ENCODE measurements around the gene KRTAP5-2.
A peak's percentile ranks its signal among the peaks of the same experiment; 100 is the strongest.

Gene KRTAP5-2

DNA sequence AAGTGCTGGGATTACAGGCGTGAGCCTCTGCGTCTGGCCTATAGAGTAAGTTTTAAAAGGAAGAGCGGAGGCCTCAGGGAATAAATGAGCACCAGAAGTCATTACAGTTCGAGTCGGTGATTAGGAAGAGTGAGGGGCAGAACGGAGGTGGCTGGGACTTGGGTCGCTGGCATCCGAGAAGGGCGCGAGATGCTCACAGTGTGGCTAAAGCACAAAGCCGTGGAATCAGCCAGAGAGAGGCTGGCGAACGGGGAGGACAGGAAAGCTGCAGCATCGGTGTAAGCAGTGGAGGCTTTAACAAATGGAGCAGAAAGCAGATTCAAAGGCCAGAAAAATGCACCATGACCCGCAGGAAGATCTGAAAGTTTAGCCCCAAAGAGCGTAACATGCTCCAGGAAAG, 26.5 kb upstream of the KRTAP5-2 start:
- no CpG with 5 or more reads among the region's 16 CpGs for WGBS (ENCODE audit: extremely low coverage, insufficient coverage, low lambda C conversion rate)
- no peak overlapping the region for H3K18ac ChIP-seq (ENCODE audit: low read length)
- no peak overlapping the region for H2BK5ac ChIP-seq (ENCODE audit: low read length)
- H3K79me2 ChIP-seq (ENCODE audit: control insufficient read depth, insufficient read depth, low read length) = no peaks in the 10 kb centered on the region
- no peak overlapping the region for H3K4me2 ChIP-seq (ENCODE audit: low read length)
- no peak overlapping the region for H3K23ac ChIP-seq (ENCODE audit: low read length)
- H2BK120ac ChIP-seq (ENCODE audit: low read depth, low read length) = no peak overlapping the region
- H4K5ac ChIP-seq (ENCODE audit: low read length) = no peak overlapping the region
- H2BK15ac ChIP-seq (replicated peaks; ENCODE audit: low read depth) = no peak overlapping the region
- H3K79me1 ChIP-seq (ENCODE audit: low read length) = no peaks in the 10 kb centered on the region
- H3K36me3 ChIP-seq (ENCODE audit: control insufficient read depth, insufficient read depth, low read length) = no peaks in the 10 kb centered on the region
- no peaks in the 10 kb centered on the region for H3K4me1 ChIP-seq (ENCODE audit: control insufficient read depth, low read depth, low read length)
- no peak overlapping the region for H3K27ac ChIP-seq (ENCODE audit: low read depth, low read length)
- H3K9ac ChIP-seq (ENCODE audit: low read length) = no peak overlapping the region
- H3K27me3 ChIP-seq (ENCODE audit: insufficient read depth, low read length, poor library complexity) = no peaks in the 10 kb centered on the region
- no peak overlapping the region for H3K56ac ChIP-seq (ENCODE audit: low read length)
- no peak overlapping the region for H3K4ac ChIP-seq (ENCODE audit: low read depth, low read length)
- no peak overlapping the region for H3K4me3 ChIP-seq (ENCODE audit: low read length)
- no peak overlapping the region for H2AK5ac ChIP-seq (ENCODE audit: low read length)
- H4K8ac ChIP-seq (ENCODE audit: low read depth, low read length) = no peak overlapping the region
- DNase-seq = no peak

DNA sequence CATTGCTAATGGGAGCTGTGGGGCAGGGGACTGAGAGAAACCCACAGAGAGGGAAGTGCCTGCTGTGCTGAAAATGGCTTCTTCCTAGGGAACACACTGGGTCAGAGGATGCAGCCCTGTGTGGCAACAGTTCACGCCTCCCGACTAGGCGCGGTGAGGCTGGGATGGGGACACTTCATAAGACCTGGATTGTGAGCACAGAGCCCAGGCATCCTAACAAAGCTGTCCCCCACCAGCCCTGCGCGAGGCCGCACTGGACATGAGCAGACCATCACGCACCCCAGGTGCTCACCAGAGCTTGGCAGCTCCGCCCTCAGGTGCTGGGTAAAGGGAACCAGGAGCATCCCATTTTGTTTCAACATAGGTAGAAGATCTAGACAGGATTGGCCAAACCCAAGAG, 25.6 kb upstream of the KRTAP5-2 start:
- Histone ChIP-seq H3K4ac (ENCODE audit: low read depth, low read length) (no peak overlapping the region), H3K23ac (ENCODE audit: low read length) (no peak overlapping the region), H3K4me3 (ENCODE audit: low read length) (no peak overlapping the region), H2AK5ac (ENCODE audit: low read length) (no peak overlapping the region), H3K18ac (ENCODE audit: low read length) (no peak overlapping the region), H3K79me1 (ENCODE audit: low read length) (no peaks in the 10 kb centered on the region), H2BK15ac (replicated peaks; ENCODE audit: low read depth) (no peak overlapping the region), H3K9ac (ENCODE audit: low read length) (no peak overlapping the region), H2BK120ac (ENCODE audit: low read depth, low read length) (no peak overlapping the region), H3K36me3 (ENCODE audit: control insufficient read depth, insufficient read depth, low read length) (no peaks in the 10 kb centered on the region), H3K4me2 (ENCODE audit: low read length) (no peak overlapping the region), H4K5ac (ENCODE audit: low read length) (no peak overlapping the region), H3K4me1 (ENCODE audit: control insufficient read depth, low read depth, low read length) (no peaks in the 10 kb centered on the region), H3K27me3 (ENCODE audit: insufficient read depth, low read length, poor library complexity) (no peaks in the 10 kb centered on the region), H3K27ac (ENCODE audit: low read depth, low read length) (no peak overlapping the region), H3K79me2 (ENCODE audit: control insufficient read depth, insufficient read depth, low read length) (no peaks in the 10 kb centered on the region), H4K8ac (ENCODE audit: low read depth, low read length) (no peak overlapping the region), H3K56ac (ENCODE audit: low read length) (no peak overlapping the region), H2BK5ac (ENCODE audit: low read length) (no peak overlapping the region)
- WGBS (ENCODE audit: extremely low coverage, insufficient coverage, low lambda C conversion rate) = no CpG with 5 or more reads among the region's 9 CpGs
- DNase-seq = peak; percentile 38

DNA sequence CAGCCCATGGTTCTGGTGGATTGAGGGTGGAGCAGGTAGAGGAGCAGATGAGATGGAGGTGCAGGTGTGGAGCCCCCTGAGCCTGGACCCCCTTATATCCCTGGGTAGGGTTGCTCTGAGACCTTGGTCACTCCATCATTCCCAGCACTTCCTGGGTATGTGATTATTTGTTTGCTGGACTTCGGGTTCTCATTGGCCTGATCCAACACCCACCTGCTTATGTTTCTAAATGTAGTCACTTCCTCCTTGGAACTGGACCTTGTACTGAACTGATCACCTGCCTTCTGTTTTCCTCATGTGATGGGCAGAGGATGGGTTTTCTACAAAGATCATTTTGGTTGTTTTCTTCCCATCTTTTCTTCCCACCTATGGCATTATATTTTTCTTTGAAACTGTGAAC, 24.0 kb upstream of the KRTAP5-2 start, which contains the start of gene KRTAP5-4:
TSS of gene KRTAP5-4 (minus strand) at position 53 of the 400 bp plus-strand sequence. CDS start at position 8, 45 bp downstream.
- Histone ChIP-seq H3K4me2 (ENCODE audit: low read length) (no peak within 1 kb of the TSS), H4K8ac (ENCODE audit: low read depth, low read length) (no peak within 1 kb of the TSS), H3K79me2 (ENCODE audit: control insufficient read depth, insufficient read depth, low read length) (no peaks in the 10 kb centered on the region), H3K56ac (ENCODE audit: low read length) (no peak within 1 kb of the TSS), H3K9ac (ENCODE audit: low read length) (no peak within 1 kb of the TSS), H3K27me3 (ENCODE audit: insufficient read depth, low read length, poor library complexity) (no peaks in the 10 kb centered on the region), H2BK5ac (ENCODE audit: low read length) (no peak within 1 kb of the TSS), H2BK15ac (replicated peaks; ENCODE audit: low read depth) (no peak within 1 kb of the TSS), H3K4me3 (ENCODE audit: low read length) (no peak within 1 kb of the TSS), H2AK5ac (ENCODE audit: low read length) (no peak within 1 kb of the TSS), H3K4me1 (ENCODE audit: control insufficient read depth, low read depth, low read length) (no peaks in the 10 kb centered on the region), H4K5ac (ENCODE audit: low read length) (no peak within 1 kb of the TSS), H3K4ac (ENCODE audit: low read depth, low read length) (no peak within 1 kb of the TSS), H3K23ac (ENCODE audit: low read length) (no peak within 1 kb of the TSS), H3K79me1 (ENCODE audit: low read length) (no peaks in the 10 kb centered on the region), H3K18ac (ENCODE audit: low read length) (no peak within 1 kb of the TSS), H3K36me3 (ENCODE audit: control insufficient read depth, insufficient read depth, low read length) (no peaks in the 10 kb centered on the region), H3K27ac (ENCODE audit: low read depth, low read length) (no peak within 1 kb of the TSS), H2BK120ac (ENCODE audit: low read depth, low read length) (no peak within 1 kb of the TSS)
- WGBS (ENCODE audit: extremely low coverage, insufficient coverage, low lambda C conversion rate) = no CpG with 5 or more reads among the region's 1 CpG
- DNase-seq = no peak

DNA sequence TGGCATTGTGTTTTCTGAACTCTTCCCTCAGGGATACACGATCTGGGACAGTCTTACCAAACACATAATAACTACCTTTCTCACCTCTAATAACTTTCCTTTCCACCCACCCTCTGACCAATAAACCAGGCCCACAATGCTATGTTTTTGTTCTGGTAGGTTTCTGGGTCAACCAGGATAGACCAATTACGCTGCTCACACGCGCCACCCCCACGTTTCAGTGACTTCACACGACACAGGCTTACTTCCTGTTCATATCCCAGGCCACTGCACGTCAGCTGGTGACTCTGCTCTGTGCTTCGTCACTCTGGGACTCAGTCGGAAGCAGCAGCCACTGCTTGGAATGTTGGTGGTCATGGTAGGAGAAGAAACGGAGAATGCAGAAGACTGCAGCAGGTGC, 21.4 kb upstream of the KRTAP5-2 start:
- no peak overlapping the region for H3K23ac ChIP-seq (ENCODE audit: low read length)
- no peak overlapping the region for H3K4me2 ChIP-seq (ENCODE audit: low read length)
- DNase-seq = no peak
- no peaks in the 10 kb centered on the region for H3K79me2 ChIP-seq (ENCODE audit: control insufficient read depth, insufficient read depth, low read length)
- H4K8ac ChIP-seq (ENCODE audit: low read depth, low read length) = no peak overlapping the region
- no peak overlapping the region for H3K9ac ChIP-seq (ENCODE audit: low read length)
- H3K4ac ChIP-seq (ENCODE audit: low read depth, low read length) = no peak overlapping the region
- H2BK15ac ChIP-seq (replicated peaks; ENCODE audit: low read depth) = no peak overlapping the region
- H3K27ac ChIP-seq (ENCODE audit: low read depth, low read length) = no peak overlapping the region
- no peak overlapping the region for H2BK5ac ChIP-seq (ENCODE audit: low read length)
- H3K18ac ChIP-seq (ENCODE audit: low read length) = no peak overlapping the region
- no CpG with 5 or more reads among the region's 10 CpGs for WGBS (ENCODE audit: extremely low coverage, insufficient coverage, low lambda C conversion rate)
- no peaks in the 10 kb centered on the region for H3K36me3 ChIP-seq (ENCODE audit: control insufficient read depth, insufficient read depth, low read length)
- H3K79me1 ChIP-seq (ENCODE audit: low read length) = no peaks in the 10 kb centered on the region
- no peak overlapping the region for H4K5ac ChIP-seq (ENCODE audit: low read length)
- H3K56ac ChIP-seq (ENCODE audit: low read length) = no peak overlapping the region
- H2BK120ac ChIP-seq (ENCODE audit: low read depth, low read length) = no peak overlapping the region
- H3K4me1 ChIP-seq (ENCODE audit: control insufficient read depth, low read depth, low read length) = no peaks in the 10 kb centered on the region
- no peaks in the 10 kb centered on the region for H3K27me3 ChIP-seq (ENCODE audit: insufficient read depth, low read length, poor library complexity)
- no peak overlapping the region for H3K4me3 ChIP-seq (ENCODE audit: low read length)
- no peak overlapping the region for H2AK5ac ChIP-seq (ENCODE audit: low read length)

DNA sequence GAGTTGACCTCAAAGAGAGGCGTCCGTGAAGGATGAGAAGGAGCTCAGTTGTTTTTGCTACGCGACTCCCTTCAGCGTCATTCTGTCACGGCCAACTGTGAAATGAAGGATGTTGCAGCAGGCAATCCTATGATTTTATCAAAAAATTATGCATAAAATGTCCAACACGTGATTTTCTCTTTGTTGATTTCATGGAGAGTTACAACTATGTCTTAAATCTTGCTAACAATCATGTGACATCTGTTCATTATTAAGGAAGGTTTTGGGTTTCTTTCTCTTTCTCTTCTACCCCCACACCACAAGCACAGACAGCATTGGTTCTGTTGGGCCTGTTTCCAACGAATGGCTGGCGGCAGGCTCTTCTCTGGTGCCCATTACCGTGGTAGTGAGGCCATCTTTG, 20.1 kb upstream of the KRTAP5-2 start:
- Histone ChIP-seq H4K5ac (ENCODE audit: low read length) (no peak overlapping the region), H3K27me3 (ENCODE audit: insufficient read depth, low read length, poor library complexity) (no peaks in the 10 kb centered on the region)

DNA sequence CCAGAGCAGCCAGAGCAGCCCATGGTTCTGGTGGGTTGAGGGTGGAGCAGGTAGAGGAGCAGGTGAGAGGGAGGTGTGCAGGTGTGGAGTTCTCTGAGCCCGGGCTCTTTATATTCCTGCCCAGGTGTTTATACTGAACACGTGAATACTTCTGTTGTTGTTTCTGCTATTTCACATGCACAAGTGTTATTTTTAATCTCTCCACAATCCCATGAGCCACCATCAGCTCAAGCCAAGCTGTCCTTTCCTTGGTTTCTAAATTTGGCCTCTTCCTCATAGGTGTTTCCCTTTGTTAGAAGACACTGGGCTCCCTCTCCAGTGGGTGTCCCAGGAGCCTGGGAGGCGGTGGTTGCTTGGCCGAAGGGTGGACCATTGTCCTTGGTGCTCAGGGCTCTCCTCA, 10.3 kb upstream of the KRTAP5-2 start, which contains the start of gene KRTAP5-3:
TSS of gene KRTAP5-3 (minus strand) at position 101 of the 400 bp plus-strand sequence. CDS start at position 23, 78 bp downstream.
- no peaks in the 10 kb centered on the region for H3K27me3 ChIP-seq (ENCODE audit: insufficient read depth, low read length, poor library complexity)
- no peak within 1 kb of the TSS for H3K18ac ChIP-seq (ENCODE audit: low read length)
- no peak within 1 kb of the TSS for H2BK120ac ChIP-seq (ENCODE audit: low read depth, low read length)
- no peak within 1 kb of the TSS for H2BK5ac ChIP-seq (ENCODE audit: low read length)
- H3K56ac ChIP-seq (ENCODE audit: low read length) = no peak within 1 kb of the TSS
- no peak within 1 kb of the TSS for H3K23ac ChIP-seq (ENCODE audit: low read length)
- DNase-seq = no peak
- H3K4me1 ChIP-seq (ENCODE audit: control insufficient read depth, low read depth, low read length) = no peaks in the 10 kb centered on the region
- no peak within 1 kb of the TSS for H3K27ac ChIP-seq (ENCODE audit: low read depth, low read length)
- no peak within 1 kb of the TSS for H3K9ac ChIP-seq (ENCODE audit: low read length)
- H2BK15ac ChIP-seq (replicated peaks; ENCODE audit: low read depth) = no peak within 1 kb of the TSS
- no peak within 1 kb of the TSS for H2AK5ac ChIP-seq (ENCODE audit: low read length)
- no peak within 1 kb of the TSS for H3K4ac ChIP-seq (ENCODE audit: low read depth, low read length)
- H3K4me2 ChIP-seq (ENCODE audit: low read length) = no peak within 1 kb of the TSS
- no peaks in the 10 kb centered on the region for H3K79me2 ChIP-seq (ENCODE audit: control insufficient read depth, insufficient read depth, low read length)
- H3K36me3 ChIP-seq (ENCODE audit: control insufficient read depth, insufficient read depth, low read length) = no peaks in the 10 kb centered on the region
- H4K8ac ChIP-seq (ENCODE audit: low read depth, low read length) = no peak within 1 kb of the TSS
- no peak within 1 kb of the TSS for H3K4me3 ChIP-seq (ENCODE audit: low read length)
- no CpG with 5 or more reads among the region's 4 CpGs for WGBS (ENCODE audit: extremely low coverage, insufficient coverage, low lambda C conversion rate)
- H3K79me1 ChIP-seq (ENCODE audit: low read length) = no peaks in the 10 kb centered on the region
- no peak within 1 kb of the TSS for H4K5ac ChIP-seq (ENCODE audit: low read length)

More for the DNA sequence above, 20.1 kb upstream of the KRTAP5-2 start:
- no peaks in the 10 kb centered on the region for H3K79me1 ChIP-seq (ENCODE audit: low read length)
- H3K36me3 ChIP-seq (ENCODE audit: control insufficient read depth, insufficient read depth, low read length) = no peaks in the 10 kb centered on the region
- H4K8ac ChIP-seq (ENCODE audit: low read depth, low read length) = no peak overlapping the region
- H3K79me2 ChIP-seq (ENCODE audit: control insufficient read depth, insufficient read depth, low read length) = no peaks in the 10 kb centered on the region
- H3K4me3 ChIP-seq (ENCODE audit: low read length) = no peak overlapping the region
- H2AK5ac ChIP-seq (ENCODE audit: low read length) = no peak overlapping the region
- H3K4me1 ChIP-seq (ENCODE audit: control insufficient read depth, low read depth, low read length) = no peaks in the 10 kb centered on the region
- no peak overlapping the region for H2BK5ac ChIP-seq (ENCODE audit: low read length)
- no peak overlapping the region for H3K4me2 ChIP-seq (ENCODE audit: low read length)
- no peak overlapping the region for H2BK120ac ChIP-seq (ENCODE audit: low read depth, low read length)
- H3K9ac ChIP-seq (ENCODE audit: low read length) = no peak overlapping the region
- H3K18ac ChIP-seq (ENCODE audit: low read length) = no peak overlapping the region
- no peak overlapping the region for H3K27ac ChIP-seq (ENCODE audit: low read depth, low read length)
- no CpG with 5 or more reads among the region's 10 CpGs for WGBS (ENCODE audit: extremely low coverage, insufficient coverage, low lambda C conversion rate)
- H3K23ac ChIP-seq (ENCODE audit: low read length) = no peak overlapping the region
- no peak overlapping the region for H3K4ac ChIP-seq (ENCODE audit: low read depth, low read length)
- no peak for DNase-seq
- H2BK15ac ChIP-seq (replicated peaks; ENCODE audit: low read depth) = no peak overlapping the region
- no peak overlapping the region for H3K56ac ChIP-seq (ENCODE audit: low read length)

All from mesendoderm (in vitro differentiated cells).